Osteoblast (primary cell): Measurements from ENCODE around the gene DNPEP. TPM values are rescaled to one million over a fixed set of nuclear protein-coding genes. Genes with fewer than 3 reads are reported as not detected.

Experiments used
- DNase-seq: peaks from one replicate; pipeline ENCODE4 v3.0.0; 2011; ENCODE audit warnings: low spot score, mixed read lengths; ENCODE audit not compliant: insufficient read length; ENCODE audit errors: missing footprints
- H2AFZ ChIP-seq: 2 replicates; pipeline ENCODE4 v1.6.0; 2011; ENCODE audit warnings: mild to moderate bottlenecking, low read length
- H3K27ac ChIP-seq: 2 replicates; pipeline ENCODE4 v1.5.1; 2011; ENCODE audit warnings: mild to moderate bottlenecking, low read depth, low read length, moderate library complexity
- H3K27me3 ChIP-seq: 2 replicates; pipeline ENCODE4 v1.6.0; 2012; ENCODE audit warnings: mild to moderate bottlenecking, control low read depth, inconsistent platforms, low read length, moderate library complexity; ENCODE audit not compliant: insufficient read depth
- H3K36me3 ChIP-seq: 2 replicates; pipeline ENCODE4 v1.5.1; 2011; ENCODE audit warnings: mild to moderate bottlenecking, low read length, control low read depth, moderate library complexity; ENCODE audit not compliant: insufficient read depth
- H3K4me1 ChIP-seq: 2 replicates; pipeline ENCODE4 v1.5.1; 2011; ENCODE audit warnings: mild to moderate bottlenecking, low read length, control low read depth, moderate library complexity; ENCODE audit not compliant: insufficient read depth
- H3K4me2 ChIP-seq: 2 replicates; pipeline ENCODE4 v1.6.0; 2011; ENCODE audit warnings: mild to moderate bottlenecking, low read length; ENCODE audit not compliant: insufficient read depth
- H3K4me3 ChIP-seq: fragments of 200-600 bp; sonication (generic); 3 replicates; pipeline ENCODE4 v1.5.1; 2012; ENCODE audit warnings: mild to moderate bottlenecking, low read length, inconsistent platforms; ENCODE audit not compliant: insufficient read depth
- H3K79me2 ChIP-seq: 2 replicates; pipeline ENCODE4 v1.6.0; 2012; ENCODE audit warnings: mild to moderate bottlenecking, low read length, control low read depth, inconsistent platforms; ENCODE audit not compliant: insufficient read depth
- H3K9me3 ChIP-seq: 2 replicates; pipeline ENCODE4 v1.5.1; 2011; ENCODE audit warnings: low read depth, low read length, control low read depth
- H4K20me1 ChIP-seq: 2 replicates; pipeline ENCODE4 v1.6.0; 2012; ENCODE audit warnings: mild to moderate bottlenecking, low read length, control low read depth; ENCODE audit not compliant: insufficient read depth
- CTCF ChIP-seq: IDR thresholded peaks from 2 replicates; pipeline ENCODE4 v1.5.1; 2011; ENCODE audit warnings: mild to moderate bottlenecking, low read depth, low read length, moderate library complexity; ENCODE audit errors: extremely low read depth
- total RNA-seq: library from RNA; depleted of rRNA; stranded (reverse); fragments of >200 nt; gene quantifications from 2 replicates; pipeline ENCODE4 v1.2.3, GENCODE V29; 2012

DNPEP gene
- total RNA-seq, 1 donor = 67.3 TPM

- H3K4me1 ChIP-seq = peaks cover 16% of the 10 kb centered on the region
- H3K9me3 ChIP-seq = no peaks in the 10 kb centered on the region
- H3K36me3 ChIP-seq = no peaks in the 10 kb centered on the region
- H2AFZ ChIP-seq = no peak overlapping the region
- no peak for DNase-seq
- H3K79me2 ChIP-seq = no peaks in the 10 kb centered on the region
- no peak overlapping the region for H3K27ac ChIP-seq
- no peak overlapping the region for H3K4me2 ChIP-seq
- no peak for TF ChIP-seq CTCF
- H3K4me3 ChIP-seq = no peak overlapping the region
- H4K20me1 ChIP-seq = no peaks in the 10 kb centered on the region
- no peaks in the 10 kb centered on the region for H3K27me3 ChIP-seq
These were observed 12.8 kb upstream of the DNPEP start for GRCh38 chr2:219400562-219400961.

- no peaks in the 10 kb centered on the region for H3K9me3 ChIP-seq
- no peaks in the 10 kb centered on the region for H3K36me3 ChIP-seq
- H3K27me3 ChIP-seq = no peaks in the 10 kb centered on the region
- H3K79me2 ChIP-seq = no peaks in the 10 kb centered on the region
- no peak overlapping the region for H3K4me3 ChIP-seq
- H3K27ac ChIP-seq = no peak overlapping the region
- DNase-seq = no peak
- H4K20me1 ChIP-seq = no peaks in the 10 kb centered on the region
- H3K4me1 ChIP-seq = peaks cover 16% of the 10 kb centered on the region
- H2AFZ ChIP-seq = no peak overlapping the region
- H3K4me2 ChIP-seq = no peak overlapping the region
- TF ChIP-seq CTCF = no peak
These were observed 12.2 kb upstream of the DNPEP start for GRCh38 chr2:219399716-219400478.

- Histone ChIP-seq H3K27me3 (no peaks in the 10 kb centered on the region), H3K4me3 (no peak overlapping the region), H4K20me1 (no peaks in the 10 kb centered on the region), H3K36me3 (no peaks in the 10 kb centered on the region), H2AFZ (no peak overlapping the region), H3K4me1 (peaks cover 16% of the 10 kb centered on the region), H3K27ac (no peak overlapping the region), H3K9me3 (no peaks in the 10 kb centered on the region), H3K79me2 (no peaks in the 10 kb centered on the region), H3K4me2 (peak overlapping the region; percentile 48)
- no peak for TF ChIP-seq CTCF
- DNase-seq = no peak
These were observed 11.1 kb upstream of the DNPEP start for GRCh38 chr2:219398721-219399363.

GRCh38 chr2:219396863-219397457 is 9.2 kb upstream of the DNPEP start:
- Histone ChIP-seq H3K27ac (peak overlapping the region; percentile 49), H3K4me3 (no peak overlapping the region), H2AFZ (peak overlapping the region; percentile 63), H3K79me2 (no peaks in the 10 kb centered on the region), H3K27me3 (no peaks in the 10 kb centered on the region), H3K36me3 (no peaks in the 10 kb centered on the region), H3K4me1 (peaks cover 14% of the 10 kb centered on the region), H3K4me2 (no peak overlapping the region), H3K9me3 (no peaks in the 10 kb centered on the region), H4K20me1 (no peaks in the 10 kb centered on the region)
- no peak for DNase-seq
- TF ChIP-seq CTCF = no peak
